Effector CD4-positive, alpha-beta T cell (primary cell): ENCODE data around the gene RAB10.
A peak's percentile ranks its signal among the peaks of the same experiment; 100 is the strongest.
"Not testable (repeated sequence)": the region's sequence is repeated elsewhere in the genome, so short reads cannot be mapped to it uniquely, and the experiment has no call there.

Experiments
- DNase-seq: peaks from one replicate; pipeline ENCODE4 v3.0.0-alpha.2; 2020

The RAB10 gene

GRCh38 chr2:26016706-26017045 is 17.2 kb upstream of the RAB10 start:
- DNase-seq: not testable (repeated sequence)

- no peak for DNase-seq
Measured at GRCh38 chr2:26017464-26018183, 16.3 kb upstream of the RAB10 start.

GRCh38 chr2:26018184-26019055 is 15.5 kb upstream of the RAB10 start:
- no peak for DNase-seq

- no peak for DNase-seq
Measured at GRCh38 chr2:26020231-26020640, 13.6 kb upstream of the RAB10 start.

- no peak for DNase-seq
Measured at GRCh38 chr2:26024260-26024659, 9.6 kb upstream of the RAB10 start.

- DNase-seq: no peak
Measured at GRCh38 chr2:26025509-26025908, 8.4 kb upstream of the RAB10 start.

- DNase-seq: not testable (repeated sequence)
Measured at GRCh38 chr2:26028083-26028482, 5.8 kb upstream of the RAB10 start.

- not testable (repeated sequence) for DNase-seq
Measured at GRCh38 chr2:26032586-26033269, 1.2 kb upstream of the RAB10 start.

- no peak for DNase-seq
Measured at GRCh38 chr2:26033270-26033817, 540 bp upstream of the RAB10 start.

GRCh38 chr2:26034637-26034992 is 731 bp downstream of the RAB10 start:
- peak; percentile 11 for DNase-seq

GRCh38 chr2:26035090-26035743 is 1.3 kb downstream of the RAB10 start:
- no peak for DNase-seq

- no peak for DNase-seq
Measured at GRCh38 chr2:26039603-26040323, 5.9 kb downstream of the RAB10 start.

GRCh38 chr2:26043109-26043508 is 9.2 kb downstream of the RAB10 start:
- no peak for DNase-seq

- no peak for DNase-seq
Measured at GRCh38 chr2:26043862-26044696, 10.2 kb downstream of the RAB10 start.

- DNase-seq: no peak
Measured at GRCh38 chr2:26048791-26049190, 14.9 kb downstream of the RAB10 start.

GRCh38 chr2:26049641-26050040 is 15.8 kb downstream of the RAB10 start:
- no peak for DNase-seq

GRCh38 chr2:26052740-26053139 is 18.9 kb downstream of the RAB10 start:
- no peak for DNase-seq

GRCh38 chr2:26054598-26055348 is 20.9 kb downstream of the RAB10 start:
- no peak for DNase-seq

- DNase-seq: no peak
Measured at GRCh38 chr2:26058390-26058789, 24.5 kb downstream of the RAB10 start.

GRCh38 chr2:26059542-26059941 is 25.7 kb downstream of the RAB10 start:
- no peak for DNase-seq
